HepG2 (cell line): ENCODE data around the gene TCF19. TPM values are rescaled to one million over a fixed set of nuclear protein-coding genes. Genes with fewer than 3 reads are reported as not detected.

Experiments used
- BRD4 ChIP-seq: sonication (generic); formaldehyde crosslinking; IDR thresholded peaks from 2 replicates; pipeline ENCODE4 v1.4.0; 2020; ENCODE audit warnings: missing genetic modification reagents
- CBFB ChIP-seq: sonication (generic); formaldehyde crosslinking; IDR thresholded peaks from 2 replicates; pipeline ENCODE4 v1.4.0; 2020; ENCODE audit warnings: missing genetic modification reagents
- CENPT ChIP-seq: sonication (generic); formaldehyde crosslinking; IDR thresholded peaks from 2 replicates; pipeline ENCODE4 v1.8.0; 2022; ENCODE audit warnings: low read depth, mild to moderate bottlenecking, moderate library complexity, missing genetic modification reagents
- FIP1L1 ChIP-seq: fragments of 200-400 bp; formaldehyde crosslinking; IDR thresholded peaks from 2 replicates; pipeline ENCODE4 v1.6.1; 2018; ENCODE audit warnings: low read depth, mild to moderate bottlenecking, low read length, moderate library complexity, borderline replicate concordance; ENCODE audit not compliant: insufficient read depth
- HHEX ChIP-seq: IDR thresholded peaks from 2 replicates; pipeline ENCODE4 v1.6.1; 2016; ENCODE audit warnings: control low read depth
- KDM2A ChIP-seq: sonication (generic); formaldehyde crosslinking; IDR thresholded peaks from 2 replicates; pipeline ENCODE4 v1.4.0; 2020; ENCODE audit warnings: low read depth, missing genetic modification reagents, borderline replicate concordance
- KLF16 ChIP-seq, 2 experiments: sonication (generic) in 1 of 2; formaldehyde crosslinking in 1 of 2; IDR thresholded peaks; 2 replicates each; pipeline versions ENCODE4 v1.6.1 to v1.8.0; 2016 to 2023; ENCODE audit warnings: missing genetic modification reagents in 2 of 2, missing compliant biosample characterization in 1 of 2
- NR2F1 ChIP-seq, 2 experiments: fragments of 450-650 bp in 1 of 2; formaldehyde crosslinking in 1 of 2; IDR thresholded peaks; 2 replicates each; pipeline versions ENCODE4 v1.5.0 to v1.6.1; 2016 to 2020; ENCODE audit warnings: mild to moderate bottlenecking in 1 of 2, missing compliant biosample characterization in 1 of 2, missing genetic modification reagents in 1 of 2, moderate library complexity in 1 of 2
- PHF5A ChIP-seq: IDR thresholded peaks from one replicate; pipeline ENCODE4 v1.6.1; 2018; ENCODE audit warnings: low read depth, missing genetic modification reagents; ENCODE audit not compliant: unreplicated experiment
- SETDB1 ChIP-seq: sonication (generic); formaldehyde crosslinking; IDR thresholded peaks from 2 replicates; pipeline ENCODE4 v1.5.1; 2020; ENCODE audit warnings: missing genetic modification reagents, mild to moderate bottlenecking, borderline replicate concordance
- SMAD9 ChIP-seq: sonication (generic); formaldehyde crosslinking; IDR thresholded peaks from 2 replicates; pipeline ENCODE4 v1.5.1; 2020; ENCODE audit warnings: mild to moderate bottlenecking, missing genetic modification reagents
- SRSF1 ChIP-seq: fragments of 200-400 bp; formaldehyde crosslinking; optimal IDR thresholded peaks from 2 replicates; pipeline ENCODE3; 2017; ENCODE audit warnings: mild to moderate bottlenecking, low read depth, low read length, moderate library complexity
- SRY ChIP-seq: sonication (generic); formaldehyde crosslinking; IDR thresholded peaks from 2 replicates; pipeline ENCODE4 v1.8.0; 2022; ENCODE audit warnings: mild to moderate bottlenecking, missing genetic modification reagents
- ZBTB20 ChIP-seq: sonication (generic); formaldehyde crosslinking; IDR thresholded peaks from 2 replicates; pipeline ENCODE4 v1.8.1; 2023; ENCODE audit warnings: missing genetic modification reagents, low read depth, mild to moderate bottlenecking, borderline replicate concordance
- ZNF569 ChIP-seq: sonication (generic); formaldehyde crosslinking; IDR thresholded peaks from 2 replicates; pipeline ENCODE4 v1.5.0; 2020; ENCODE audit warnings: mild to moderate bottlenecking, missing genetic modification reagents, moderate library complexity, borderline replicate concordance
- ZNF766 ChIP-seq: sonication (generic); formaldehyde crosslinking; IDR thresholded peaks from 2 replicates; pipeline ENCODE4 v1.5.0; 2020; ENCODE audit warnings: missing genetic modification reagents, borderline replicate concordance
- ZNF850 ChIP-seq: sonication (generic); formaldehyde crosslinking; conservative IDR thresholded peaks from 2 replicates; pipeline ENCODE4 v1.9.0; 2021; ENCODE audit warnings: mild to moderate bottlenecking, missing genetic modification reagents
- ZNF879 ChIP-seq: sonication (generic); formaldehyde crosslinking; IDR thresholded peaks from 2 replicates; pipeline ENCODE4 v1.8.1; 2023; ENCODE audit warnings: missing genetic modification reagents
- polyA plus RNA-seq, 8 experiments: library from polyadenylated mRNA; depleted of rRNA in 3 of 8; stranded (reverse) in 7 of 8; unstranded in 1 of 8; fragments of >200 nt; fragmentation: Illumina TruSeq in 4 of 8; extraction: Trizol in 4 of 8; gene quantifications; 2 replicates each; pipeline versions ENCODE4 v1.2.1 to v1.2.3, GENCODE V29; 2011 to 2016; ENCODE audit warnings: low read depth in 4 of 8, missing spikeins in 1 of 8, mixed read lengths in 1 of 8; ENCODE audit not compliant: insufficient read depth in 1 of 8
- total RNA-seq, 5 experiments: library from RNA; depleted of rRNA; stranded (reverse); fragments of >200 nt; fragmentation: Illumina TruSeq; extraction: Trizol; gene quantifications; 2 replicates each; pipeline ENCODE4 v1.2.3, GENCODE V29; 2016; ENCODE audit warnings: low read depth in 1 of 5
- TF ChIP-seq, protein P1 (sequence below): sonication (generic); formaldehyde crosslinking; IDR thresholded peaks from 2 replicates; pipeline ENCODE4 v1.5.1; 2020; ENCODE audit warnings: missing genetic modification reagents, mild to moderate bottlenecking, borderline replicate concordance
- TF ChIP-seq, protein P2 (sequence below): sonication (generic); formaldehyde crosslinking; IDR thresholded peaks from 2 replicates; pipeline ENCODE4 v1.5.0; 2020; ENCODE audit warnings: mild to moderate bottlenecking, missing genetic modification reagents, borderline replicate concordance
- TF ChIP-seq, protein P3 (sequence below): sonication (generic); formaldehyde crosslinking; conservative IDR thresholded peaks from 2 replicates; pipeline ENCODE4 v1.8.0; 2022; ENCODE audit warnings: mild to moderate bottlenecking, moderate library complexity, missing genetic modification reagents

The TCF19 gene
- total and polyA plus RNA-seq, 2 of the 13 experiments (the other 11 are each of a cell fraction or from before 2014, with no cell fraction given): 4.9 to 22.2 TPM

DNA sequence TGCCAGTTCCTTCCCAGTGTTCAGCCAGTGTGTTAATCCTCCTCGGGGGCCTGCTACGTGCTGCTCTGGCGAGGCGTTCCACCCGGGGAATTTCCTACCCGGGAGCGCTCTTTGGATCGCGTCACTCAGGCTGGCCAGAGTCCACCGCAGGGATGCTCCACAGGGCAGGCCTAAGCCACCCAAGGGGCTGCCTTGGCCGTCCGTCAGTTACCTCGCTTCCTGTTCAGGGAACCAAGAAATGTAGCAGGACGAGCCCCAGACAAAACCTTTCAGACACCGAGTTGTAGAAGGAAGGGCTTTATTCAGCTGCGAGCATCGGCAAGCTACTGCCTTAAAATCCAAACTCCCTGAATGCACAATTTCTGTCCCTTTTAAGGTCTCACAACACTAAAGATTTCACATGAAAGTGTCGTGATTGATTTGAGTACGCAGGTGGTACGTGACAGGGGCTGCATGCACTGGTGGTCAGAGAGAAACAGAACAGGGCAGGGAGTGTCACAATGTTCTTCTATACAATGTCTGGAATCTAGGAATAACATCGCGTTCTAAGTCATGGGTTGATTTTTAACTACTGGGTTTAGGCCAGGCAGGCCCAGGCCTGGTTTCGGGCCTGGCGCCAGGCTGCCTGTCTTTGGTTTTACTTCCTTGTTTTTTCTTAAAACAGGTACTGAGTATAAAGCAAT is 27.8 kb downstream of the TCF19 start (continued):
- TF ChIP-seq, protein P1, sequence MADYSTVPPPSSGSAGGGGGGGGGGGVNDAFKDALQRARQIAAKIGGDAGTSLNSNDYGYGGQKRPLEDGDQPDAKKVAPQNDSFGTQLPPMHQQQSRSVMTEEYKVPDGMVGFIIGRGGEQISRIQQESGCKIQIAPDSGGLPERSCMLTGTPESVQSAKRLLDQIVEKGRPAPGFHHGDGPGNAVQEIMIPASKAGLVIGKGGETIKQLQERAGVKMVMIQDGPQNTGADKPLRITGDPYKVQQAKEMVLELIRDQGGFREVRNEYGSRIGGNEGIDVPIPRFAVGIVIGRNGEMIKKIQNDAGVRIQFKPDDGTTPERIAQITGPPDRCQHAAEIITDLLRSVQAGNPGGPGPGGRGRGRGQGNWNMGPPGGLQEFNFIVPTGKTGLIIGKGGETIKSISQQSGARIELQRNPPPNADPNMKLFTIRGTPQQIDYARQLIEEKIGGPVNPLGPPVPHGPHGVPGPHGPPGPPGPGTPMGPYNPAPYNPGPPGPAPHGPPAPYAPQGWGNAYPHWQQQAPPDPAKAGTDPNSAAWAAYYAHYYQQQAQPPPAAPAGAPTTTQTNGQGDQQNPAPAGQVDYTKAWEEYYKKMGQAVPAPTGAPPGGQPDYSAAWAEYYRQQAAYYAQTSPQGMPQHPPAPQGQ: no peak
- TF ChIP-seq HHEX (CRISPR knock-in tag): no peak
- TF ChIP-seq SMAD9 (CRISPR knock-in tag): no peak
- no peak; the same call in 1 of the 2 replicates for TF ChIP-seq ZNF850 (CRISPR knock-in tag)
- peak in 1 of 2 experiments; percentile 83; a peak in 1 of 4 replicates for TF ChIP-seq KLF16 (CRISPR knock-in tag; IDR thresholded peaks at IDR 0.05)
- no peak for TF ChIP-seq ZNF879 (CRISPR knock-in tag)
- no peak for TF ChIP-seq PHF5A (CRISPR knock-in tag)
- TF ChIP-seq SETDB1: no peak
- no peak for TF ChIP-seq ZNF569 (CRISPR knock-in tag)
- peak; percentile 34 for TF ChIP-seq SRSF1
- TF ChIP-seq FIP1L1: no peak
- 0 out of 2 replicates have a peak, but pooled peaks have one; percentile 17 for TF ChIP-seq BRD4 (CRISPR knock-in tag)
- TF ChIP-seq, protein P2, sequence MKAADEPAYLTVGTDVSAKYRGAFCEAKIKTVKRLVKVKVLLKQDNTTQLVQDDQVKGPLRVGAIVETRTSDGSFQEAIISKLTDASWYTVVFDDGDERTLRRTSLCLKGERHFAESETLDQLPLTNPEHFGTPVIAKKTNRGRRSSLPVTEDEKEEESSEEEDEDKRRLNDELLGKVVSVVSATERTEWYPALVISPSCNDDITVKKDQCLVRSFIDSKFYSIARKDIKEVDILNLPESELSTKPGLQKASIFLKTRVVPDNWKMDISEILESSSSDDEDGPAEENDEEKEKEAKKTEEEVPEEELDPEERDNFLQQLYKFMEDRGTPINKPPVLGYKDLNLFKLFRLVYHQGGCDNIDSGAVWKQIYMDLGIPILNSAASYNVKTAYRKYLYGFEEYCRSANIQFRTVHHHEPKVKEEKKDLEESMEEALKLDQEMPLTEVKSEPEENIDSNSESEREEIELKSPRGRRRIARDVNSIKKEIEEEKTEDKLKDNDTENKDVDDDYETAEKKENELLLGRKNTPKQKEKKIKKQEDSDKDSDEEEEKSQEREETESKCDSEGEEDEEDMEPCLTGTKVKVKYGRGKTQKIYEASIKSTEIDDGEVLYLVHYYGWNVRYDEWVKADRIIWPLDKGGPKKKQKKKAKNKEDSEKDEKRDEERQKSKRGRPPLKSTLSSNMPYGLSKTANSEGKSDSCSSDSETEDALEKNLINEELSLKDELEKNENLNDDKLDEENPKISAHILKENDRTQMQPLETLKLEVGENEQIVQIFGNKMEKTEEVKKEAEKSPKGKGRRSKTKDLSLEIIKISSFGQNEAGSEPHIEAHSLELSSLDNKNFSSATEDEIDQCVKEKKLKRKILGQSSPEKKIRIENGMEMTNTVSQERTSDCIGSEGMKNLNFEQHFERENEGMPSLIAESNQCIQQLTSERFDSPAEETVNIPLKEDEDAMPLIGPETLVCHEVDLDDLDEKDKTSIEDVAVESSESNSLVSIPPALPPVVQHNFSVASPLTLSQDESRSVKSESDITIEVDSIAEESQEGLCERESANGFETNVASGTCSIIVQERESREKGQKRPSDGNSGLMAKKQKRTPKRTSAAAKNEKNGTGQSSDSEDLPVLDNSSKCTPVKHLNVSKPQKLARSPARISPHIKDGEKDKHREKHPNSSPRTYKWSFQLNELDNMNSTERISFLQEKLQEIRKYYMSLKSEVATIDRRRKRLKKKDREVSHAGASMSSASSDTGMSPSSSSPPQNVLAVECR (CRISPR knock-in tag): peak; percentile 86; the same call in 1 of the 2 replicates
- TF ChIP-seq SRY: peak; percentile 71; the same call in 1 of the 2 replicates
- no peak for TF ChIP-seq CENPT (CRISPR knock-in tag)
- no peak for TF ChIP-seq ZNF766 (CRISPR knock-in tag)
- TF ChIP-seq KDM2A (CRISPR knock-in tag): peak; percentile 62; the same call in 1 of the 2 replicates
- TF ChIP-seq, protein P3, sequence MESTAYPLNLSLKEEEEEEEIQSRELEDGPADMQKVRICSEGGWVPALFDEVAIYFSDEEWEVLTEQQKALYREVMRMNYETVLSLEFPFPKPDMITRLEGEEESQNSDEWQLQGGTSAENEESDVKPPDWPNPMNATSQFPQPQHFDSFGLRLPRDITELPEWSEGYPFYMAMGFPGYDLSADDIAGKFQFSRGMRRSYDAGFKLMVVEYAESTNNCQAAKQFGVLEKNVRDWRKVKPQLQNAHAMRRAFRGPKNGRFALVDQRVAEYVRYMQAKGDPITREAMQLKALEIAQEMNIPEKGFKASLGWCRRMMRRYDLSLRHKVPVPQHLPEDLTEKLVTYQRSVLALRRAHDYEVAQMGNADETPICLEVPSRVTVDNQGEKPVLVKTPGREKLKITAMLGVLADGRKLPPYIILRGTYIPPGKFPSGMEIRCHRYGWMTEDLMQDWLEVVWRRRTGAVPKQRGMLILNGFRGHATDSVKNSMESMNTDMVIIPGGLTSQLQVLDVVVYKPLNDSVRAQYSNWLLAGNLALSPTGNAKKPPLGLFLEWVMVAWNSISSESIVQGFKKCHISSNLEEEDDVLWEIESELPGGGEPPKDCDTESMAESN: no peak
- TF ChIP-seq ZBTB20: peak; percentile 55; the same call in 1 of the 2 replicates
- TF ChIP-seq NR2F1 (CRISPR knock-in tag; IDR thresholded peaks at IDR 0.05): no peak
- TF ChIP-seq CBFB (CRISPR knock-in tag): no peak
